ENCODE results near the gene DISC1.

- TF ChIP-seq, protein P1, sequence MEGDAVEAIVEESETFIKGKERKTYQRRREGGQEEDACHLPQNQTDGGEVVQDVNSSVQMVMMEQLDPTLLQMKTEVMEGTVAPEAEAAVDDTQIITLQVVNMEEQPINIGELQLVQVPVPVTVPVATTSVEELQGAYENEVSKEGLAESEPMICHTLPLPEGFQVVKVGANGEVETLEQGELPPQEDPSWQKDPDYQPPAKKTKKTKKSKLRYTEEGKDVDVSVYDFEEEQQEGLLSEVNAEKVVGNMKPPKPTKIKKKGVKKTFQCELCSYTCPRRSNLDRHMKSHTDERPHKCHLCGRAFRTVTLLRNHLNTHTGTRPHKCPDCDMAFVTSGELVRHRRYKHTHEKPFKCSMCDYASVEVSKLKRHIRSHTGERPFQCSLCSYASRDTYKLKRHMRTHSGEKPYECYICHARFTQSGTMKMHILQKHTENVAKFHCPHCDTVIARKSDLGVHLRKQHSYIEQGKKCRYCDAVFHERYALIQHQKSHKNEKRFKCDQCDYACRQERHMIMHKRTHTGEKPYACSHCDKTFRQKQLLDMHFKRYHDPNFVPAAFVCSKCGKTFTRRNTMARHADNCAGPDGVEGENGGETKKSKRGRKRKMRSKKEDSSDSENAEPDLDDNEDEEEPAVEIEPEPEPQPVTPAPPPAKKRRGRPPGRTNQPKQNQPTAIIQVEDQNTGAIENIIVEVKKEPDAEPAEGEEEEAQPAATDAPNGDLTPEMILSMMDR (conservative IDR thresholded peaks at IDR 0.05) = no peak
- no peak for TF ChIP-seq ZFX (IDR thresholded peaks at IDR 0.05)
These were observed 17.3 kb downstream of the DISC1 start for GRCh38 chr1:231643935-231644237.
